GM23338 (cell line): ENCODE measurements around the gene CDC42BPB. TPM values are rescaled to one million over a fixed set of nuclear protein-coding genes. Genes with fewer than 3 reads are reported as not detected.

Source experiments
- ATAC-seq: fragments of 200-7000 bp; cut with Tn5 transposase; 3 replicates; pipeline ENCODE4 v1.9.1; 2020
- DNase-seq: peaks from one replicate; pipeline ENCODE4 v3.0.0-alpha.2; 2015; ENCODE audit warnings: low spot score
- H2AFZ ChIP-seq: fragments of 200-600 bp; sonication (generic); 2 replicates; pipeline ENCODE4 v1.8.0; 2016; ENCODE audit warnings: antibody characterized with exemption, mild to moderate bottlenecking, moderate library complexity
- H3F3A ChIP-seq: fragments of 200-600 bp; sonication (generic); replicated peaks from 2 replicates; pipeline ENCODE4 v1.8.0; 2017; ENCODE audit warnings: antibody characterized with exemption, mixed run types, low read depth
- H3K27ac ChIP-seq: fragments of 200-600 bp; sonication (generic); 2 replicates; pipeline ENCODE4 v1.6.1; 2016; ENCODE audit warnings: low read depth
- H3K27me3 ChIP-seq: fragments of 200-600 bp; sonication (generic); 2 replicates; pipeline ENCODE4 v1.8.0; 2016; ENCODE audit warnings: mild to moderate bottlenecking, mixed run types, moderate library complexity; ENCODE audit not compliant: insufficient read depth
- H3K36me3 ChIP-seq: fragments of 200-600 bp; sonication (generic); 2 replicates; pipeline ENCODE4 v1.8.0; 2016; ENCODE audit warnings: mild to moderate bottlenecking; ENCODE audit not compliant: insufficient read depth
- H3K4me1 ChIP-seq: fragments of 200-600 bp; sonication (generic); 2 replicates; pipeline ENCODE4 v1.8.0; 2016; ENCODE audit warnings: mild to moderate bottlenecking, moderate library complexity; ENCODE audit not compliant: insufficient read depth
- H3K4me2 ChIP-seq: fragments of 200-600 bp; sonication (generic); 2 replicates; pipeline ENCODE4 v1.7.1; 2017; ENCODE audit warnings: mixed run types
- H3K4me3 ChIP-seq: fragments of 200-600 bp; sonication (generic); 2 replicates; pipeline ENCODE4 v1.6.1; 2016; ENCODE audit warnings: mixed run types
- H3K79me2 ChIP-seq: fragments of 200-600 bp; sonication (generic); replicated peaks from 2 replicates; pipeline ENCODE4 v1.8.0; 2017; ENCODE audit warnings: mild to moderate bottlenecking; ENCODE audit not compliant: insufficient read depth
- H3K9me2 ChIP-seq: fragments of 200-600 bp; sonication (generic); 2 replicates; pipeline ENCODE4 v1.8.0; 2017; ENCODE audit not compliant: insufficient read depth
- H4K20me1 ChIP-seq: fragments of 200-600 bp; sonication (generic); replicated peaks from 2 replicates; pipeline ENCODE4 v1.8.0; 2017; ENCODE audit warnings: mild to moderate bottlenecking; ENCODE audit not compliant: insufficient read depth
- H3K27ac Mint-ChIP-seq: 2 replicates; pipeline ENCODE4 v1.8.0; 2020; ENCODE audit warnings: inconsistent platforms, mild to moderate bottlenecking, moderate library complexity, mixed read lengths
- H3K27me3 Mint-ChIP-seq: 3 replicates; pipeline ENCODE4 v1.8.0; 2022; ENCODE audit warnings: low read depth, mild to moderate bottlenecking, moderate library complexity, mixed read lengths, inconsistent platforms; ENCODE audit not compliant: insufficient read depth, poor library complexity
- H3K36me3 Mint-ChIP-seq: 3 replicates; pipeline ENCODE4 v1.8.0; 2021; ENCODE audit warnings: low read depth, mild to moderate bottlenecking, inconsistent platforms, moderate library complexity, mixed read lengths
- H3K4me1 Mint-ChIP-seq: 3 replicates; pipeline ENCODE4 v1.8.0; 2020; ENCODE audit warnings: mild to moderate bottlenecking, inconsistent platforms, mixed read lengths
- H3K4me3 Mint-ChIP-seq: 3 replicates; pipeline ENCODE4 v1.8.0; 2021; ENCODE audit warnings: moderate library complexity, mild to moderate bottlenecking, inconsistent platforms, mixed read lengths
- H3K9me3 Mint-ChIP-seq: 3 replicates; pipeline ENCODE4 v1.8.0; 2020; ENCODE audit warnings: moderate library complexity, mild to moderate bottlenecking, inconsistent platforms, mixed read lengths
- NANOG ChIP-seq: IDR thresholded peaks from 2 replicates; pipeline ENCODE4 v1.6.1; 2016; ENCODE audit warnings: antibody characterized with exemption, borderline replicate concordance
- ZNF114 ChIP-seq: fragments of 250-450 bp; sonication (Bioruptor Pico); IDR thresholded peaks from 2 replicates; pipeline ENCODE4 v1.5.0; 2020; ENCODE audit warnings: mild to moderate bottlenecking, moderate library complexity
- ZNF331 ChIP-seq: fragments of 250-450 bp; sonication (Bioruptor Pico); IDR thresholded peaks from 2 replicates; pipeline ENCODE4 v1.5.0; 2020; ENCODE audit warnings: low read depth, mild to moderate bottlenecking, moderate library complexity
- polyA plus RNA-seq: library from polyadenylated mRNA; unstranded; fragments of >200 nt; fragmentation: Nextera tagmentation; extraction: Ambion mirVana; gene quantifications from 2 replicates; pipeline ENCODE4 v1.2.1, GENCODE V29; 2016
- total RNA-seq: library from RNA; depleted of rRNA; stranded (reverse); fragments of >200 nt; shearing (Covaris generic); gene quantifications from 2 replicates; pipeline ENCODE4 v1.2.3, GENCODE V29; 2014
- TF ChIP-seq, protein P1 (sequence below): fragments of 250-450 bp; sonication (Bioruptor Pico); IDR thresholded peaks from 2 replicates; pipeline ENCODE4 v1.5.0; 2020; ENCODE audit warnings: mild to moderate bottlenecking, moderate library complexity
- TF ChIP-seq, protein P2 (sequence below), 2 experiments: fragments of 200-600 bp in 1 of 2; sonication (generic) in 1 of 2; conservative IDR thresholded peaks; 2 replicates each; pipeline versions ENCODE4 v1.5.1 to v1.6.1; 2016 to 2017; ENCODE audit warnings: antibody characterized with exemption in 2 of 2, low read depth in 2 of 2, mild to moderate bottlenecking in 2 of 2, moderate library complexity in 1 of 2

CDC42BPB gene
- total and polyA plus RNA-seq, 2 experiments from 2014 or later = 12.3 to 127 TPM

DNA sequence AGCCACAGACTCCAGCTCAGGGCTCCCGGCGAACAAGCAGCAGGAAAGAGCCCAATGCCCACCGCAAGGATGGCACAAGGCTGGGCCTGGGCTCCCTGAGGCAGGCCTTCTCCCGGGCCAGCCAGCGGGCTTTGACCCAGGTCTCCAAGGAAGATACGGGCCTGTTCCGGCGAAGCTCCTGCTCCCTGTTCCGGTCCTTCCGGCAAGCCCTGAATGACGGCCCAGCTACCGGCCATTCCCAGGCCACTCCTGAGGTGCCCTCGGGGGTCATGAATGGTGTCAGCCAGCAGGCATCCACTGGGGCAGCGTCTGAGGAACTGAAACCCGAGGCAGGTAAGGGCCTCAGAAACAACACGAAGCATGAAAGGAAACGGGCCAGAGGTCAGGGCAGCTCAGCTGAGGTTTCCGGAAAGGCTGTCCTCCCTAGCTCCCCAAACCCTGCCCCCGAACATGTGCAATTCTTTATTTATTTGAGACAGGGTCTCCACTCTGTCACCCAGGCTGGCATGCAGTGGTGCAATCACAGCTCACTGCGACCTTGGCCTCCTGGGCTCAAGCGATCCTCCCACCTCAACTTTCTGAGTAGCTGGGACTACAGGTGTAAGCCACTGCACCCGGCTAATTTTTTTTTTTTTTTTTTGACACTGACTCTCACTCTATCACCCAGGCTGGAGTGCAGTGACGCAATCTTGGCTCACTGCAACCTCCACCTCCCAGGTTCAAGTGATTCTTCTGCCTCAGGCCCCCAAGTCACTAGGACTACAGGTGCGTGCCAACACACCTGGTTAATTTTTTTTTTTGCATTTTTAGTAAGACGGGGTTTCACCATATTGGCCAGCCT lies 43.2 kb upstream of the CDC42BPB start (continued):
- TF ChIP-seq, protein P1, sequence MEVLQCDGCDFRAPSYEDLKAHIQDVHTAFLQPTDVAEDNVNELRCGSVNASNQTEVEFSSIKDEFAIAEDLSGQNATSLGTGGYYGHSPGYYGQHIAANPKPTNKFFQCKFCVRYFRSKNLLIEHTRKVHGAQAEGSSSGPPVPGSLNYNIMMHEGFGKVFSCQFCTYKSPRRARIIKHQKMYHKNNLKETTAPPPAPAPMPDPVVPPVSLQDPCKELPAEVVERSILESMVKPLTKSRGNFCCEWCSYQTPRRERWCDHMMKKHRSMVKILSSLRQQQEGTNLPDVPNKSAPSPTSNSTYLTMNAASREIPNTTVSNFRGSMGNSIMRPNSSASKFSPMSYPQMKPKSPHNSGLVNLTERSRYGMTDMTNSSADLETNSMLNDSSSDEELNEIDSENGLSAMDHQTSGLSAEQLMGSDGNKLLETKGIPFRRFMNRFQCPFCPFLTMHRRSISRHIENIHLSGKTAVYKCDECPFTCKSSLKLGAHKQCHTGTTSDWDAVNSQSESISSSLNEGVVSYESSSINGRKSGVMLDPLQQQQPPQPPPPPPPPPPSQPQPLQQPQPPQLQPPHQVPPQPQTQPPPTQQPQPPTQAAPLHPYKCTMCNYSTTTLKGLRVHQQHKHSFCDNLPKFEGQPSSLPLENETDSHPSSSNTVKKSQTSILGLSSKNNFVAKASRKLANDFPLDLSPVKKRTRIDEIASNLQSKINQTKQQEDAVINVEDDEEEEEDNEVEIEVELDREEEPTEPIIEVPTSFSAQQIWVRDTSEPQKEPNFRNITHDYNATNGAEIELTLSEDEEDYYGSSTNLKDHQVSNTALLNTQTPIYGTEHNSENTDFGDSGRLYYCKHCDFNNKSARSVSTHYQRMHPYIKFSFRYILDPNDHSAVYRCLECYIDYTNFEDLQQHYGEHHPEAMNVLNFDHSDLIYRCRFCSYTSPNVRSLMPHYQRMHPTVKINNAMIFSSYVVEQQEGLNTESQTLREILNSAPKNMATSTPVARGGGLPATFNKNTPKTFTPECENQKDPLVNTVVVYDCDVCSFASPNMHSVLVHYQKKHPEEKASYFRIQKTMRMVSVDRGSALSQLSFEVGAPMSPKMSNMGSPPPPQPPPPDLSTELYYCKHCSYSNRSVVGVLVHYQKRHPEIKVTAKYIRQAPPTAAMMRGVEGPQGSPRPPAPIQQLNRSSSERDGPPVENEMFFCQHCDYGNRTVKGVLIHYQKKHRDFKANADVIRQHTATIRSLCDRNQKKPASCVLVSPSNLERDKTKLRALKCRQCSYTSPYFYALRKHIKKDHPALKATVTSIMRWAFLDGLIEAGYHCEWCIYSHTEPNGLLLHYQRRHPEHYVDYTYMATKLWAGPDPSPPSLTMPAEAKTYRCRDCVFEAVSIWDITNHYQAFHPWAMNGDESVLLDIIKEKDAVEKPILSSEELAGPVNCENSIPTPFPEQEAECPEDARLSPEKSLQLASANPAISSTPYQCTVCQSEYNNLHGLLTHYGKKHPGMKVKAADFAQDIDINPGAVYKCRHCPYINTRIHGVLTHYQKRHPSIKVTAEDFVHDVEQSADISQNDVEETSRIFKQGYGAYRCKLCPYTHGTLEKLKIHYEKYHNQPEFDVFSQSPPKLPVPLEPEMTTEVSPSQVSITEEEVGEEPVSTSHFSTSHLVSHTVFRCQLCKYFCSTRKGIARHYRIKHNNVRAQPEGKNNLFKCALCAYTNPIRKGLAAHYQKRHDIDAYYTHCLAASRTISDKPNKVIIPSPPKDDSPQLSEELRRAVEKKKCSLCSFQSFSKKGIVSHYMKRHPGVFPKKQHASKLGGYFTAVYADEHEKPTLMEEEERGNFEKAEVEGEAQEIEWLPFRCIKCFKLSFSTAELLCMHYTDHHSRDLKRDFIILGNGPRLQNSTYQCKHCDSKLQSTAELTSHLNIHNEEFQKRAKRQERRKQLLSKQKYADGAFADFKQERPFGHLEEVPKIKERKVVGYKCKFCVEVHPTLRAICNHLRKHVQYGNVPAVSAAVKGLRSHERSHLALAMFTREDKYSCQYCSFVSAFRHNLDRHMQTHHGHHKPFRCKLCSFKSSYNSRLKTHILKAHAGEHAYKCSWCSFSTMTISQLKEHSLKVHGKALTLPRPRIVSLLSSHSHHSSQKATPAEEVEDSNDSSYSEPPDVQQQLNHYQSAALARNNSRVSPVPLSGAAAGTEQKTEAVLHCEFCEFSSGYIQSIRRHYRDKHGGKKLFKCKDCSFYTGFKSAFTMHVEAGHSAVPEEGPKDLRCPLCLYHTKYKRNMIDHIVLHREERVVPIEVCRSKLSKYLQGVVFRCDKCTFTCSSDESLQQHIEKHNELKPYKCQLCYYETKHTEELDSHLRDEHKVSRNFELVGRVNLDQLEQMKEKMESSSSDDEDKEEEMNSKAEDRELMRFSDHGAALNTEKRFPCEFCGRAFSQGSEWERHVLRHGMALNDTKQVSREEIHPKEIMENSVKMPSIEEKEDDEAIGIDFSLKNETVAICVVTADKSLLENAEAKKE (CRISPR knock-in tag) = no peak
- TF ChIP-seq NANOG (no peak), ZNF331 (CRISPR knock-in tag) (no peak)

DNA sequence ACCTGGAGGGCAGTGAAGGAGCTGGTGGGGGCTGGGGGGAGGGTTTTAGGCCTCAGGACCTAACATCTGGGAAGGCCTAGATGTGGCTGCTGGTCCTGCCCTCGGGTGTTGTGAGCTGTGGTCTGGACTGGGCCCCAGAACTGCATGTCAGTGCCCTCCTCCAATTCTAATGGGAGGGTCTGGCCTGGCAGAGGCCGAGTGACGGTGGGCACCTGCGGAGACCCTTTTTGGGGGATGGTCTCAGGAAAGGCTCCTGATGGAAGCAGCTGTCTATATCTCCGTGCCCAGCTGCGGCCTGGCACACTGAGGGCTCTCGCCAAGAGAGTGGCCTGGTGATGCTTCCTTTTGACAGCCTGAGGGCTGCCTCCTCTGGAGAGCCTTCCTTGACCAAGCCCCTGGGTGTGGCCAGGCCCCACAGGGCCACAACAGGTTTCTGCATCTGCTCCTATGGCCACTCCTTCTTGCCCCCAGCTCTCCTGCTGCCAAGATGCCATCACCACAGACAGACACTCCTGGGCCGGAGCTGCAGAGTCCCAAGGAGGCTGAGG lies 42.5 kb upstream of the CDC42BPB start:
- no peak overlapping the region for H3K4me2 ChIP-seq
- DNase-seq = no peak
- H3K36me3 ChIP-seq = no peaks in the 10 kb centered on the region
- Mint-ChIP-seq H3K36me3 (no peaks in the 10 kb centered on the region), H3K4me1 (peaks cover 16% of the 10 kb centered on the region; the same call in 2 of the 3 replicates), H3K9me3 (no peaks in the 10 kb centered on the region), H3K27me3 (peaks cover 48% of the 10 kb centered on the region), H3K4me3 (no peak overlapping the region), H3K27ac (no peak overlapping the region)
- H3K27ac ChIP-seq = no peak overlapping the region
- H3F3A ChIP-seq = 0 out of 2 replicates have a peak, but pooled peaks cover 5% of the 10 kb centered on the region
- H3K27me3 ChIP-seq = peaks cover 40% of the 10 kb centered on the region
- H2AFZ ChIP-seq = no peak overlapping the region
- 0 out of 2 replicates have a peak, but pooled peaks cover 3% of the 10 kb centered on the region for H4K20me1 ChIP-seq
- H3K4me3 ChIP-seq = no peak overlapping the region
- H3K79me2 ChIP-seq = no peaks in the 10 kb centered on the region
- no peak for ATAC-seq
- peaks cover 9% of the 10 kb centered on the region for H3K4me1 ChIP-seq
- H3K9me2 ChIP-seq = no peaks in the 10 kb centered on the region
- TF ChIP-seq, protein P1 (CRISPR knock-in tag) = no peak
- TF ChIP-seq ZNF114 (CRISPR knock-in tag) = no peak
- TF ChIP-seq ZNF331 (CRISPR knock-in tag) = no peak
- TF ChIP-seq, protein P2, sequence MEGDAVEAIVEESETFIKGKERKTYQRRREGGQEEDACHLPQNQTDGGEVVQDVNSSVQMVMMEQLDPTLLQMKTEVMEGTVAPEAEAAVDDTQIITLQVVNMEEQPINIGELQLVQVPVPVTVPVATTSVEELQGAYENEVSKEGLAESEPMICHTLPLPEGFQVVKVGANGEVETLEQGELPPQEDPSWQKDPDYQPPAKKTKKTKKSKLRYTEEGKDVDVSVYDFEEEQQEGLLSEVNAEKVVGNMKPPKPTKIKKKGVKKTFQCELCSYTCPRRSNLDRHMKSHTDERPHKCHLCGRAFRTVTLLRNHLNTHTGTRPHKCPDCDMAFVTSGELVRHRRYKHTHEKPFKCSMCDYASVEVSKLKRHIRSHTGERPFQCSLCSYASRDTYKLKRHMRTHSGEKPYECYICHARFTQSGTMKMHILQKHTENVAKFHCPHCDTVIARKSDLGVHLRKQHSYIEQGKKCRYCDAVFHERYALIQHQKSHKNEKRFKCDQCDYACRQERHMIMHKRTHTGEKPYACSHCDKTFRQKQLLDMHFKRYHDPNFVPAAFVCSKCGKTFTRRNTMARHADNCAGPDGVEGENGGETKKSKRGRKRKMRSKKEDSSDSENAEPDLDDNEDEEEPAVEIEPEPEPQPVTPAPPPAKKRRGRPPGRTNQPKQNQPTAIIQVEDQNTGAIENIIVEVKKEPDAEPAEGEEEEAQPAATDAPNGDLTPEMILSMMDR (conservative IDR thresholded peaks at IDR 0.05; ENCODE audit: low read depth in 2 of 2) = no peak
